ENCODE data around the gene TWF2.

- TF ChIP-seq, protein P1, sequence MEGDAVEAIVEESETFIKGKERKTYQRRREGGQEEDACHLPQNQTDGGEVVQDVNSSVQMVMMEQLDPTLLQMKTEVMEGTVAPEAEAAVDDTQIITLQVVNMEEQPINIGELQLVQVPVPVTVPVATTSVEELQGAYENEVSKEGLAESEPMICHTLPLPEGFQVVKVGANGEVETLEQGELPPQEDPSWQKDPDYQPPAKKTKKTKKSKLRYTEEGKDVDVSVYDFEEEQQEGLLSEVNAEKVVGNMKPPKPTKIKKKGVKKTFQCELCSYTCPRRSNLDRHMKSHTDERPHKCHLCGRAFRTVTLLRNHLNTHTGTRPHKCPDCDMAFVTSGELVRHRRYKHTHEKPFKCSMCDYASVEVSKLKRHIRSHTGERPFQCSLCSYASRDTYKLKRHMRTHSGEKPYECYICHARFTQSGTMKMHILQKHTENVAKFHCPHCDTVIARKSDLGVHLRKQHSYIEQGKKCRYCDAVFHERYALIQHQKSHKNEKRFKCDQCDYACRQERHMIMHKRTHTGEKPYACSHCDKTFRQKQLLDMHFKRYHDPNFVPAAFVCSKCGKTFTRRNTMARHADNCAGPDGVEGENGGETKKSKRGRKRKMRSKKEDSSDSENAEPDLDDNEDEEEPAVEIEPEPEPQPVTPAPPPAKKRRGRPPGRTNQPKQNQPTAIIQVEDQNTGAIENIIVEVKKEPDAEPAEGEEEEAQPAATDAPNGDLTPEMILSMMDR (IDR thresholded peaks at IDR 0.05; ENCODE audit: low read depth, low read length), result no peak
- no peak for TF ChIP-seq EZH2phosphoT487 (IDR thresholded peaks at IDR 0.05; ENCODE audit: low read depth)
Observed at GRCh38 chr3:52213901-52214300, 25.1 kb downstream of the TWF2 start.

Data from OCI-LY3 (cell line).